ENCODE results near the gene PRKN. TPM values are rescaled to one million over a fixed set of nuclear protein-coding genes. Genes with fewer than 3 reads are reported as not detected.

The PRKN gene
- total RNA-seq, 4 donors from 2014 or later: 4.5 to 12.3 (median 9.0) TPM

DNA sequence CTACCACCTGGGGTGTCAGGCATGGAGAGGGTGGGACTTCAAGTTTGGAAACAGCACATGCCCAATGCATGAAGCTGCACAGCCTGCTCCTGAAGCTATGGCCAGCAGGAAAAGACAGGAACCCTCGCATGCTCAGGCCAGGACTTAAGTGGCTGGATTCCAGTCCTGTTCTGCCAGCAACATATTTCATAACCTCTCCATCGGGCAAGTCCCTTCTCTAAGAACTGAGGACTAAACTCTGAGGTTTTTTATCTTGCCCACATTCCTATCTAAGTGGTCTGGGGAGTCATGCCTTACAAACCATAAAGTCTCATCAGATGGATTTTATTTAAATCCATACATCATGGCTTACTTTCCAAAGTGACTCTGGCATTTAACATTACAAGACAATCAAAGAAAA lies 1426.2 kb downstream of the PRKN start:
- WGBS, 2 donors (ENCODE audit: low coverage in 1 of 2): 53 to 80% methylated on average over 1 to 2 of the region's 2 CpGs

DNA sequence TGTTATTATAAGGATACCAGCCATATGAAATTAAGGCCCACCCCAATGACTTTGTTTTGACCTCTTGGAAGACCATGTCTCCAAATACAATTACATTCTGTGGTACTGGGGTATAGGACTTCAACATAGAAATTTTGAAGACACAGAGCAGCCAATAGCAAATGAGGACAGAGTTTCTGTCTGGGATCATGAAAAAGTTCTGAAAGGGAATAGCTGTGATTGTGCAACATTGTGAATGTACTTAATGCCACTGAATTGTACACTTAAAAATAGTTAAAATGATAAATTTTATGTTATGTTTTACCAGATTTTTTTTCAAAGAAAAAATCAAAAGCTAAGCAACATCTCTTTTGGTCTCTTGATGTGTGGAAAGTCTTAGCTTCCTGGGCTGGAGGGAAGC lies 1426.7 kb downstream of the PRKN start:
- intact Hi-C loops (cut with DNase I; ENCODE audit: low total_unique reads) (no loop called here), in situ Hi-C loops (cut with MboI; ENCODE audit: low pct_ligation_motif_present in 1 of 4, low pct_unique_long_range_greater_than_20kb in 1 of 4, low sequenced_read_pairs in 3 of 4) (no loop called here)
- Histone ChIP-seq H3K4me1 (peaks cover 0 to 3% (median 0%) of the 10 kb centered on the region in 4 donors), H3K36me3 (no peaks in the 10 kb centered on the region), H3K9me3 (no peaks in the 10 kb centered on the region), H3K27ac (no peak overlapping the region), H3K4me3 (no peak overlapping the region), H3K27me3 (no peaks in the 10 kb centered on the region)
- DNase-seq: no peak
- no peak for TF ChIP-seq POLR2A (IDR thresholded peaks at IDR 0.05)
- no peak for TF ChIP-seq EP300 (IDR thresholded peaks at IDR 0.05; ENCODE audit: low read depth)
- no peak for TF ChIP-seq CTCF (IDR thresholded peaks at IDR 0.05)
- no peak for TF ChIP-seq POLR2AphosphoS5 (IDR thresholded peaks at IDR 0.05)

More for the DNA sequence above, 1426.2 kb downstream of the PRKN start:
- TF ChIP-seq EP300 (IDR thresholded peaks at IDR 0.05; ENCODE audit: low read depth) (no peak), POLR2AphosphoS5 (IDR thresholded peaks at IDR 0.05) (no peak), POLR2A (IDR thresholded peaks at IDR 0.05) (no peak), CTCF (IDR thresholded peaks at IDR 0.05) (no peak)
- Histone ChIP-seq H3K27me3 (no peaks in the 10 kb centered on the region), H3K9me3 (no peaks in the 10 kb centered on the region), H3K4me3 (no peak overlapping the region), H3K36me3 (no peaks in the 10 kb centered on the region), H3K27ac (no peak overlapping the region), H3K4me1 (no peaks in the 10 kb centered on the region)
- DNase-seq: no peak
- in situ Hi-C loops (cut with MboI; ENCODE audit: low pct_ligation_motif_present in 1 of 4, low pct_unique_long_range_greater_than_20kb in 1 of 4, low sequenced_read_pairs in 3 of 4) (no loop called here), intact Hi-C loops (cut with DNase I; ENCODE audit: low total_unique reads) (no loop called here)

DNA sequence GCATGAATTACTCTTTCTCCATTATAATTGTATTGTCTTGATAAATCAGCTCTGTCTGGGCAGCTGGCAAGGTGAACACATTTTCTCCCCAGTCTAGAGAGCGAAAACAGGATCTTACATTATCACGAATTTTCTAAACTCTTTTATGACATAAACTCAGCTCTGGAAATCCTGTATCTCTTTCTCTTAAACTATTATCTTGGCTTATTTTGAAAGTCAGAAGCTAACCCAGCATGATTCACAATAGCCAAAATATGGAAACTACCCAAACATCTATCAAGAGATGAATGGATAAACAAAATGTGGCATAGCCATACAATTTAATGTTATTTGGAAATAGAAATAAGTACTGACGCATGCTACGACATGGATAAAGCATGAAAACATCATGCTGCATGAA lies 1427.8 kb downstream of the PRKN start:
- in situ Hi-C loops (cut with MboI; ENCODE audit: low pct_ligation_motif_present in 1 of 4, low pct_unique_long_range_greater_than_20kb in 1 of 4, low sequenced_read_pairs in 3 of 4) (no loop called here), intact Hi-C loops (cut with DNase I; ENCODE audit: low total_unique reads) (no loop called here)
- no peak overlapping the region for H3K4me3 ChIP-seq
- no peak for TF ChIP-seq CTCF (IDR thresholded peaks at IDR 0.05)
- TF ChIP-seq POLR2AphosphoS5 (IDR thresholded peaks at IDR 0.05): no peak
- no peak for TF ChIP-seq POLR2A (IDR thresholded peaks at IDR 0.05)
- TF ChIP-seq EP300 (IDR thresholded peaks at IDR 0.05; ENCODE audit: low read depth): no peak
- H3K27ac ChIP-seq: no peak overlapping the region
- H3K27me3 ChIP-seq: no peaks in the 10 kb centered on the region
- no peak for DNase-seq
- H3K36me3 ChIP-seq: no peaks in the 10 kb centered on the region
- no peaks in the 10 kb centered on the region for H3K9me3 ChIP-seq
- peaks cover 0 to 3% (median 0%) of the 10 kb centered on the region in 4 donors for H3K4me1 ChIP-seq
- whole genome bisulfite sequencing, 2 donors (ENCODE audit: low coverage in 1 of 2): 90 to 91% methylated on average over 4 of the region's 4 CpGs

Other genes with a start within 250 kb of the PRKN start
- 10 to 100 TPM in 1 of 4 donors, 1 to 10 TPM in 2, not detected in 1; 1.2 to 13.8 (median 1.4) TPM for gene PACRG, start 208 bp upstream of the PRKN start, total RNA-seq